GM10266 (cell line): ENCODE data around the gene HOXD11.

Experiments used
- DNase-seq: peaks from one replicate; pipeline ENCODE4 v3.0.0; 2012; ENCODE audit errors: extremely low spot score
- TF ChIP-seq, protein P1 (sequence below): IDR thresholded peaks from 2 replicates; pipeline ENCODE4 v1.5.1; 2012; ENCODE audit warnings: mild to moderate bottlenecking, low read depth; ENCODE audit not compliant: control insufficient read depth, insufficient read depth; ENCODE audit errors: missing control alignments

Gene HOXD11

DNA sequence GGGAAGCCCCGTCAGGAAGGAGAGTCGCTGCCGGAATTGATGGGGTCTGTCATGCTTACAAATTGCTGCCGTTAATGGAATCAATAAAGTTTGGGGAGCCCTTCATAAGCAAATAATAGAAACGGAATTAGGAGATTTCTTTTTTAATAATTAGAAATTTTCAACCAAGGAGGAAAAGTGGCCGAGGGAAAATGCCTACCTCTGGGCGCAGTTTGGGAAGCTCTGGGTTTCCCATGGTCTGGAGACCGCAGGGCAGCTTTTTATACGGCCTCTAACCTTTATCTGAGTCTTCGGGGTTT is 24.6 kb upstream of the HOXD11 start:
- TF ChIP-seq, protein P1, sequence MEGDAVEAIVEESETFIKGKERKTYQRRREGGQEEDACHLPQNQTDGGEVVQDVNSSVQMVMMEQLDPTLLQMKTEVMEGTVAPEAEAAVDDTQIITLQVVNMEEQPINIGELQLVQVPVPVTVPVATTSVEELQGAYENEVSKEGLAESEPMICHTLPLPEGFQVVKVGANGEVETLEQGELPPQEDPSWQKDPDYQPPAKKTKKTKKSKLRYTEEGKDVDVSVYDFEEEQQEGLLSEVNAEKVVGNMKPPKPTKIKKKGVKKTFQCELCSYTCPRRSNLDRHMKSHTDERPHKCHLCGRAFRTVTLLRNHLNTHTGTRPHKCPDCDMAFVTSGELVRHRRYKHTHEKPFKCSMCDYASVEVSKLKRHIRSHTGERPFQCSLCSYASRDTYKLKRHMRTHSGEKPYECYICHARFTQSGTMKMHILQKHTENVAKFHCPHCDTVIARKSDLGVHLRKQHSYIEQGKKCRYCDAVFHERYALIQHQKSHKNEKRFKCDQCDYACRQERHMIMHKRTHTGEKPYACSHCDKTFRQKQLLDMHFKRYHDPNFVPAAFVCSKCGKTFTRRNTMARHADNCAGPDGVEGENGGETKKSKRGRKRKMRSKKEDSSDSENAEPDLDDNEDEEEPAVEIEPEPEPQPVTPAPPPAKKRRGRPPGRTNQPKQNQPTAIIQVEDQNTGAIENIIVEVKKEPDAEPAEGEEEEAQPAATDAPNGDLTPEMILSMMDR = no peak
- no peak for DNase-seq

DNA sequence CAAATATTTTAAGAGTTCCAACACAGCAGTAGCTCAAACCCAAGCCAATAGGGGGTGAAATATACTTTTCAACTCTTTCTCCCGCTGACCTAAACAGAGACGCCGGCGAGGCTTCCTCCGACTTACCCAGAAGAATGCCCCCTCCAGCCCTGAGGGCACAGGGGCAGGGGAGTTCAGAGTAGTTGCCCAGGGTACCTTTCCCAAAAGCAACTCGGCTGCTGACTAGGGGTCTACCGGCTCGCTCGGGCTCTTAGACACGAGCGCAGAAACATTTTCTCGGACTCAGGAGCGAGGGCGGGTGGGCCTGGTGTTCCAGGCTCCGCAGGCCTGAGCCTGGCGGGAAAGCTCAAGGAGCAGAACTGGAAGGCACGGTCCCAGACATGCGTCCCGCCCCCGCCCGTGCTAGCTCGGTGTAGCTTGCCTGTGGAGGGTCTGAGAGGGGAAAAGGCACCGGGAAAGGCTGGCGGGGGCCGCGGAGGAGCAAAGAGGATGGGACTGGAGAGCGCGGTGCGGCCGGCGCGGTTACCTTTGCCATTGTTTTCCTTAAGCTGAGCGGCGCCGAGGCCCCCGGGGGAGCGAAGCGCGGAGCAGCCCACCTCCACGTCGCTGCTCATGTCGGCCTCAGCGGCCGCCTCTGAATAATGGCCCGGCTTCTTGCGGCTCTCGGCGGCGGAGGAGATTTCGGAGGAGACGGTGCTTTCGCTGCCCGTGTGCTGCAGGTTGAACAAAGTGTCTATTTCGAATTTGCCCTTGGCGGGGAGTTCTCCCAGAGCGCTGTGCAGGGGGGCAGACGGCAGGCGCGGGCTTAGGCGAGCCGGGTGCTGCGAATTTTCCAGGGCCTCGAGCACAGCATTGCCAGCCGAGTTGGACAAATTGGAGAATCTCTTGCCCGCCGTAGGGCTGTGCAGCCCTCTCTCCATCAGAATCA is 24.0 kb upstream of the HOXD11 start:
- DNase-seq = no peak
- TF ChIP-seq, protein P1 = no peak

DNA sequence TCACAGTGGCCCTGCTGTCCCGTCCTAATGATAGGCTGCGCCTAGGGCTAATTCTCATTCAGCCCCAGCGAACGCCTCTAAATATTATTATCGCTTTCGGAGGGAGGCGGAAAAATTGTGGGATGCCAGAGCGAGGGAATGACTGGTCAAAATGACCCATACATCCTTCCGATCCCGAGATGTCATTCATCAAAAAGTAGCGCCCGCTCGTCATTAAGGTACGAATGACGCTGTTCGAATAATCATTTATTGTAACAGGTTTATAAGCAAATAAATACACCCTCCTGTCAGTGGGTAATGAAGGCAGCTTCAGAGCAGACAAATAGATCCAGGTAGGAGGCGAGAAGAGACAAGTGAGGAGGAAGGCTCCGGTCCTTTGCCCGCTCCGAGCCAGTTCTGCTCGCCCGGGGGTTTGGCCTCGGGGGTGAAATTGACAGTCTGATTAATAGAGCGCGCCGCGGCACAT is 23.3 kb upstream of the HOXD11 start, which contains the start of gene EVX2:
EVX2 (minus strand) TSS at position 167 of the 466 bp plus-strand sequence. CDS start 186 bp downstream, outside the sequence.
- DNase-seq = no peak

DNA sequence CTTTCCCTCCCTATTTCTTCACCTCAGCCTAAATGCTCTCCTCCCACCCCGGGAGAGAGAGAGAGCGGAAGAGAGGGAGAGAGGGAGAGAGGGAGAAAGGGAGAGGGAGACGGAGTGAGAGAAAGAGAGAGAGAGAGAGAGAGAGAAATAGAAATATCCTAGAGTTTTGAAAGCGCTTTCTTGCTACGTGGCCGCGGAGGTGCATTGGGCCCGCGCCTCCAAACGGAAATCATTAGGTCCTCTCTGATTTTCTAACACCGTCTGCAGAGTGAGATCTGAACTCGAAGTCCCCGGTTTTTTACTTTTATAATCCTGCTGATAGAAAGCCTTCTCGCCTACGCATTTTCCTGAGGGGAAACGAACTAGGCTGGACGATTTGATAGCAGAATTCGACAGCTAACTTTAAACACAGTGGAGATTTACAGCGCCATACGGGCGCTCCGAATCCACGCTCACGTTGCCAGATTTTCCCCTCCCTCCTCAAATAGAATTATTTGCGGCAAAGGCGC is 22.4 kb upstream of the HOXD11 start:
- DNase-seq = no peak
- TF ChIP-seq, protein P1 = no peak

More for the DNA sequence above, 23.3 kb upstream of the HOXD11 start, which contains the start of gene EVX2:
- TF ChIP-seq, protein P1 = no peak

DNA sequence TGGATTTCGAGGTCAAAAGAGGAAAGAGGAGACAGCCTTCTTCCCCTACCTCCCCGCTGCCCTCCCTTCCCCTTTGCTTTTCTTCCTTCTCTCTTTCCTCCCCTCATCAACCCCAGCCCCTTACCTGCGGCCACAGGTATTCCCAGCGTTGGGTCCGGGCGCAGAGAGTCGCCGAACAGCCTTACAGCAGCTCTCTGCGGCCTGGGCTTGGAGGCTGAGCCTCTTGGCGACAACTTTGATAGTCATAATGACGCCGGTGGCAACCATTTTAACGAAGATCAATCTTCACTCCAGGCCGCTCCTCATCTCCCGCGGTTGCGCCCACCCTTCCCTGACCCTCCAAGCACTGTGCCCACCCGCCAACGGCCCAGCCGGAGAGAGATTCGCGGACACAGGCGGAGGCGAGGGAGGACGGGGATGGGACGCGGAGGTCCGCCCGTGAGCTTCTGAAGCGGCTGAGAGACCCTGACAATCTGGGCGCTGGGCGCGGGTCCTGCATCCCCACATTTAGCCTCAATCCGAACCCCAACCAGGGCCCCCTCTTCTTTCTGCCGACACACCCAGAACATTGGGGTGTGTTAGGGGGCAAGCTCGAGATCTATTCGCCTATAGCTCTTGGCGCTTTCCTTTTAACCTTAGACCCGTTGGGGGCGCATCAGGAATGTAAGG is 21.8 kb upstream of the HOXD11 start:
- DNase-seq = no peak
- TF ChIP-seq, protein P1 = no peak

DNA sequence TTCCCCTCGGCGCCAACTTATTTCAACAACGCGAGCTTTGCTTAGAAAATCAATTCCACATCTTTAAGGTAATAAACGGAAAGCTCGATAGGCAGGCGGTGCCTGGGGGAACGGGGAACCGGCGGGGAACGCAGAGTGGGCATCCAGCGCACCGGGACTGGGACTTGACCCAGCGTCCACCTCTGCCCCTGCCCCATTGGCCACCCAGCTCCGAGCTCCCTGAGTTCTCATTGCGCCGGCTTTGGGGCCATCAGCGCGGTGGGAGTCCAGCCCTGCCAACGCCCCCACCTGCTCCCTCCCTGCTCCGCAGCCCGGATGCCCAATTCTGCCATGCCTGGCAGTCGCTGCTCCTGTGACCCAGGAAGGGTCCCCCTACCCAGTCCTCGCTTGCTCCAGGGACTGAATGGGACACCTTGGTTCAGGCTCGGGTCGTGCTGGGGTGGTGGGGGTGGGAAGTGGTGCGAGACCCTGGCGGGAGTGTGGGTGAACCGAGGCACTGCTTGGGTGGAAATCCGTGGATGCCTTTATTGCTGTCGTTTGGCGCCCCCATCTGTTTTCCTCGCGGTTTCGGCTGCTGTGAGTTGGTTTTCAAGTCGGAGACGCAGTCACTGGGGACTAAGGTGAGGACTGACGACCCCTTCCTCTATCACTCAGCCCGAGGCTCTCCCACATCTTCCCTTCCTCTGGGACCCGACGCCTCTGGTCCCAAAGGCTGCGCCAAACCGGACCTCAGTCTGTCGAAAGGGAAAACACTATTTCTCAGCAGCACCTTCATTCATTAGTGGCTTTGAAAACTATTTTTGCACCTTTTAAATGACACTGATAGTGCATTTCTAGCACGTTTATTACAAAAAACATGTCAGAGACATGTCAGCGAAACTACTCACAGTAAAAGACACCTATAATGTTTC is 21.0 kb upstream of the HOXD11 start:
- peak; percentile 50 for DNase-seq
- TF ChIP-seq, protein P1 = peak; percentile 42
